ENCODE results near the gene ARMC5.

Gene ARMC5

GRCh38 chr16:31464348-31464769 is 5.1 kb downstream of the ARMC5 start:
- no peak for DNase-seq

- DNase-seq: no peak
Observed at GRCh38 chr16:31464781-31465260, 5.5 kb downstream of the ARMC5 start.

- no peak for DNase-seq
Observed at GRCh38 chr16:31465788-31466370, 6.6 kb downstream of the ARMC5 start.

DNA sequence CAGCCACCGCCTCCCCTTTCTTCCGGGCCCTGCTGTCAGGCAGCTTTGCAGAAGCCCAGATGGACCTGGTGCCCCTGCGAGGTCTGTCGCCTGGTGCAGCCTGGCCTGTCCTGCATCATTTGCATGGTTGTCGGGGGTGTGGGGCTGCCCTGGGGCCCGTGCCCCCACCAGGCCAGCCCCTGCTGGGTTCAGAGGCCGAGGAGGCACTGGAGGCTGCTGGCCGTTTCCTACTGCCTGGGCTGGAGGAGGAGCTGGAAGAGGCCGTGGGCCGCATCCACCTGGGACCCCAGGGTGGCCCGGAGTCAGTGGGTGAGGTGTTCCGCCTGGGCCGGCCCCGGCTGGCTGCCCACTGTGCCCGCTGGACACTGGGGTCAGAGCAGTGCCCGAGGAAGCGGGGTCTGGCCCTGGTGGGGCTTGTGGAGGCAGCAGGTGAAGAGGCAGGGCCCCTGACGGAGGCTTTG is 7.1 kb downstream of the ARMC5 start:
- no peak for DNase-seq

- DNase-seq: peak; percentile 30
Observed at GRCh38 chr16:31467151-31467773, 8.0 kb downstream of the ARMC5 start.

GRCh38 chr16:31467858-31468257 is 8.6 kb downstream of the ARMC5 start:
- no peak for DNase-seq

- no peak for DNase-seq
Observed at GRCh38 chr16:31470615-31471014, 11.3 kb downstream of the ARMC5 start.

DNA sequence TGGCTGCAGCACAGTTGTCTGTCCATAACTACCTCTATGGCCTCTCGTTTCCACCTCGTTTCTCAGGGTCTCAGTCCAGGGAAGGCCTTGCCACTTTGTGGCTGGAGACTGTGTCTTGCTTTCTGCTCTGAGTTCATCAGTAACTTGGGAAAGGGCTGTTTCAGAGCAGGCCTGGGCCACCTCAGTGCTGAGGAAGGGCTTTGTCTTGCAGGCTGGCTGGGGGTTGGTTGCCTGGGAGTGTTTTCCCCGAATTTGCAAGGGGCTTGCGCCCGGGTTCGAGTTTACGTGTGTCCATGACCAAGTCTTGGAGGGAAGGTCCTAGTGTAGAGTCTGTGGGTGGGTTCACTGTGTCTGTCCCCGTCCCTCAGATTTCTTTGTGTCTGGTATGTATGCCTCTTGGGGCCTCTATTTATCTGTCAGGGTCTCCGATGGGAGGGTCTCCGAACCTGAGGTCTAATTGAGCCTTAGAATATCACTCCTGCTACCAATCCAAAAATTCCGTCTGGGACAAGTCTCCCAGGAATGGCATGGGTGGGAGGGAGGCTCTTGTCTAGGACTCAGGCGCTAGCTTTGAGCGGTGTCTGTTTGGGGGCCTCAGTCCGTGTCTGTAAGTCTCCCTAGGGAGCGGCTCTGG is 12.1 kb downstream of the ARMC5 start:
- no peak for DNase-seq

- no peak for DNase-seq
Observed at GRCh38 chr16:31471875-31472708, 12.8 kb downstream of the ARMC5 start, which contains the start of gene TGFB1I1. TGFB1I1 (plus strand) TSS chr16:31472152; CDS start chr16:31472189, 37 bp downstream.

- peak; percentile 59 for DNase-seq
Observed at GRCh38 chr16:31472709-31473203, 13.5 kb downstream of the ARMC5 start.

DNA sequence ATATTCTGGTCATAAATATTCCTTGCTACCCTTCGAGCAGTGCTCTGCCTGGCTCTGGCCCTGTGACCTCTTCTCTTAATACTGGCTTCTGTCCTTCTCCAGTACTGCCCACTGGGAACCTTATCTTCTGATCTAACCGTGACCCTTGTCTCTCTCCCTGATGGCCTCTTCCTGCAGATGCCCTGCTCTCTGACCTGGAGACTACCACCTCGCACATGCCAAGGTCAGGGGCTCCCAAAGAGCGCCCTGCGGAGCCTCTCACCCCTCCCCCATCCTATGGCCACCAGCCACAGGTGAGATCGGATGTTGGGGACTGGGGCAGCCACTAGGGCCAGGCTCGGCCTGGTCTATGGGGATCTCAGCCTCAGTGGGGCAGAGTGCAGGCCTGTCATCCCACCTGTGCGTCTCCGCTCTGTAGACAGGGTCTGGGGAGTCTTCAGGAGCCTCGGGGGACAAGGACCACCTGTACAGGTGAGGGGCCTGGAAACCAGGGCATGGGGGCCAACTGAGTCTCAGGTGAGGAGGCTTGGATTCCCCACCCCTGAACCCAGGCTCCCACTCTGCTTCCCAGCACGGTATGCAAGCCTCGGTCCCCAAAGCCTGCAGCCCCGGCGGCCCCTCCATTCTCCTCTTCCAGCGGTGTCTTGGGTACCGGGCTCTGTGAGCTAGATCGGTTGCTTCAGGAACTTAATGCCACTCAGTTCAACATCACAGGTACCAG is 14.1 kb downstream of the ARMC5 start:
- no peak for DNase-seq

DNA sequence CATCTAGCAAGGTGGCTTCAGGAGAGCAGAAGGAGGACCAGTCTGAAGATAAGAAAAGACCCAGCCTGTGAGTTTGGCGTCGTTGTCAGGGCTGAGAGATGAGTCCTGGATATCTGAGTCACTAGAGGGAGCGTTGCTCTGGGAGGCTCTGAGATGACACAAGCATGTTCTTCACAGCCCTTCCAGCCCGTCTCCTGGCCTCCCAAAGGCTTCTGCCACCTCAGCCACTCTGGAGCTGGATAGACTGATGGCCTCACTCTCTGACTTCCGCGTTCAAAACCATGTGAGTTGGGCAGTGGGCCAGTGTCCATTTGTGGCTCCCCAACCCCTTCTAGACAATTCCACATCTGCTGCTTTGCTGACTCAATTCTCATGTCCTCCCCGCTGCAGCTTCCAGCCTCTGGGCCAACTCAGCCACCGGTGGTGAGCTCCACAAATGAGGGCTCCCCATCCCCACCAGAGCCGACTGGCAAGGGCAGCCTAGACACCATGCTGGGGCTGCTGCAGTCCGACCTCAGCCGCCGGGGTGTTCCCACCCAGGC is 14.9 kb downstream of the ARMC5 start:
- no peak for DNase-seq

- no peak for DNase-seq
Observed at GRCh38 chr16:31474773-31475738, 15.8 kb downstream of the ARMC5 start.

- peak; percentile 29 for DNase-seq
Observed at GRCh38 chr16:31475946-31476302, 16.6 kb downstream of the ARMC5 start.

DNA sequence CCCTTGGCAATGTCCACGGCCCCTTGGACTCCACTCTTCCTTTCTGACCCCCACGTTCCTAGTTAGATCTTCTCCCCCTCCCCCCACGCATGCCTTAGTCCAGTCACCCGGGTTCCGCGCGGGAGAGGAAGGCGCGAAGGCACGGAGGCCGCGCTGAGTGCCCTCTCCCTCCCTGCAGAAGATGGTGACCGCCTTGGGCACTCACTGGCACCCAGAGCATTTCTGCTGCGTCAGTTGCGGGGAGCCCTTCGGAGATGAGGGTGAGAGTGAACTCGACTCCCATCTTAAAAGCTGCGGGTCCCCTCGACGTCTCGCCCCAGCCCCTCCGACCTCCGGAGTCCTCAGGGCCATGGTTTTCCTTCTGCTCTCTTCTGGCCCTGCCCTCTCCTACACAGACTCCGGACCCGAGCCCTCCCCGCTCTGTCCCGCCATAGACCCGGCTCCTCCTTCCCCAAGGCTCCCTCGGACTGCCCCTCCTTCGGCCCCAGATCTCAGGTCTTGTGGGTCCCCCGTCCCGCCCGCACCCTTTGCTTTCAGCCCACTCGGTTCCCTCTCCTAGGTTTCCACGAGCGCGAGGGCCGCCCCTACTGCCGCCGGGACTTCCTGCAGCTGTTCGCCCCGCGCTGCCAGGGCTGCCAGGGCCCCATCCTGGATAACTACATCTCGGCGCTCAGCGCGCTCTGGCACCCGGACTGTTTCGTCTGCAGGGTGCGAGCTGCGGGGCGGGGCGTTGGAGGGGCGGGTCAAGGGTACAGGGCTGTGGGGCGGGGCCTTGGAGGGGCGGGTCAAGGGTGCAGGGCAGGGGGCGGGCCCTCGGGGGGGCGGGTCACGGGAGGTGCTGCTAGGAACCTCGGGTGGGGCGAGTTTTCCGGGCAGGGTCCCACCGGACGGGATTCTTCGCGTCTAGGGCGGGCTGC is 17.3 kb downstream of the ARMC5 start:
- DNase-seq: peak; percentile 92

DNA sequence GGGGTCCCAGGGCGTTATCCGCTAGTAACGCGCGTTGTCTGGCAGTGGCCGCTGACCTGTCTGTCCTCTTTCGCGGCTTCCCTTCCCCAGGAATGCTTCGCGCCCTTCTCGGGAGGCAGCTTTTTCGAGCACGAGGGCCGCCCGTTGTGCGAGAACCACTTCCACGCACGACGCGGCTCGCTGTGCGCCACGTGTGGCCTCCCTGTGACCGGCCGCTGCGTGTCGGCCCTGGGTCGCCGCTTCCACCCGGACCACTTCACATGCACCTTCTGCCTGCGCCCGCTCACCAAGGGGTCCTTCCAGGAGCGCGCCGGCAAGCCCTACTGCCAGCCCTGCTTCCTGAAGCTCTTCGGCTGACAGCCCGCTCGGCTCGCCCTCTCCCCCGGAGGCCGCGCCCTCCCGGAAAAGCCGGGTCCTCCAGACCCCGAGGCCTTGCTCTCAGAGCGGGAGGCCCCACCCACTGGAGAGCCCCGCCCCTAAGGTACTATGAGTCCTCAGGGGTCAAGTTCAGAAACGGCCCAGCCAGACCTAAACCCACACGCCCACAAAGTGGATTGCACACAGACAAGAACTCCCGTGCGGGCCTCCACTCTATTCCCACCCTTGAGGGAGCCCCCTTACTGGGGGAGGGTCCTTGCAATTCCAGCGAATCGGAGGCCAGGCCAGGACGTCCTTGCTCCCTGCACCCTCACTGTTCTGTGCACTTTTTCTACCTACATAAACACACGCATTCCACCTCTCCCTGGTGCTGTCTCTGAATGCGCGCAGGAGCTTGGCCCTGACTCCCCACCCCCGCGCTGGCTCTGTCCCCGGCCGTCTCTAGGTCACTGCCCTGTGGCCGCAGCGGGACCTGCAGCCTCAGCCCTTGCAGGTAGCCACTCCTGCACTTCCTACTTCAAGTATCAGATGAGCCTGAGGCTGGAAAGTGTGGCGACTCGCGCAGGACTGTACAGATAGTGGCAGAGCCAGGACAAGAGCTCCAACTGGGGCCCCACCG is 18.2 kb downstream of the ARMC5 start:
- peak; percentile 44 for DNase-seq

GRCh38 chr16:31478956-31479355 is 19.7 kb downstream of the ARMC5 start:
- DNase-seq: no peak

DNA sequence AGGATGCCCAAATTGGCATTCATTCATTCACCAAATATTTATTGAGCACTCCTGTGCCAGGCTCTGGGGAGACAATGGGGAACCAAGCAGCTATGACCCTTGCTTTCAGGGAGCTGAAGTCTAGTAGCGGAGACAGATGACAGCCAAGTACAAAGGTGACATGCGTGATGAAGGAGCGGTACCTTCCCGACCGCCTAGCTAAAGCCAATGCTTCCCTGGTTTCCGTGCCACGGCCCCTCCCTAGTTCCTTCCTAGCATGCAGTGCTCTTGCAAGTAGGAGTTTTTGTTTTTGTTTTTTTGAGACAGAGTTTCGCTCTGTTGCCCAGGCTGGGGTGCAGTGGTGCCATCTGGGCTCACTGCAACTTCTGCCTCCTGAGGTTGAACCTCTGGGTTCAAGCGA is 20.4 kb downstream of the ARMC5 start:
- no peak for DNase-seq

All from CD4-positive, alpha-beta T cell treated with Interleukin-10 for 1 hour (primary cell).